GM23338 (cell line): ENCODE data around the gene SAMD8.

ENCODE experiments used
- CREB1 ChIP-seq: fragments of 250-450 bp; sonication (Bioruptor Pico); IDR thresholded peaks from 2 replicates; pipeline ENCODE4 v1.5.0; 2020; ENCODE audit warnings: low read depth, mild to moderate bottlenecking, moderate library complexity
- CTCF ChIP-seq, 2 experiments: fragments of 200-600 bp in 1 of 2; sonication (generic) in 1 of 2; conservative IDR thresholded peaks; 2 replicates each; pipeline versions ENCODE4 v1.5.1 to v1.6.1; 2016 to 2017; ENCODE audit warnings: antibody characterized with exemption in 2 of 2, low read depth in 2 of 2, mild to moderate bottlenecking in 2 of 2, moderate library complexity in 1 of 2
- EZH2 ChIP-seq: fragments of 200-600 bp; sonication (generic); IDR thresholded peaks from one replicate; pipeline ENCODE4 v1.8.0; 2017; ENCODE audit warnings: antibody characterized with exemption, mild to moderate bottlenecking, low read depth; ENCODE audit not compliant: unreplicated experiment
- JUNB ChIP-seq: IDR thresholded peaks from one replicate; pipeline ENCODE4 v1.6.1; 2016; ENCODE audit warnings: antibody characterized with exemption; ENCODE audit not compliant: unreplicated experiment
- POLR2AphosphoS5 ChIP-seq: IDR thresholded peaks from 2 replicates; pipeline ENCODE4 v1.6.1; 2016; ENCODE audit warnings: antibody characterized with exemption, low read depth

GRCh38 chr10:75065076-75065475 is 46.4 kb upstream of the SAMD8 start:
- no peak for TF ChIP-seq CTCF (conservative IDR thresholded peaks at IDR 0.05; ENCODE audit: low read depth in 2 of 2)
- TF ChIP-seq POLR2AphosphoS5, result no peak
- no peak for TF ChIP-seq CREB1 (CRISPR knock-in tag)
- no peak for TF ChIP-seq EZH2
- TF ChIP-seq JUNB, result no peak
